Lower leg skin (tissue), 4 donors: ENCODE results near the gene CHI3L2. TPM values are rescaled to one million over a fixed set of nuclear protein-coding genes. Genes with fewer than 3 reads are reported as not detected.

Source experiments
- DNase-seq, 2 donors: peaks; one replicate each; pipeline ENCODE4 v3.0.0-alpha.2; 2019; ENCODE audit warnings: low spot score in 2 of 2
- H3K4me3 ChIP-seq: fragments of 200-600 bp; sonication (generic); 2 replicates; pipeline ENCODE4 v1.5.1; 2017; ENCODE audit warnings: mild to moderate bottlenecking, low read depth; ENCODE audit not compliant: poor library complexity, severe bottlenecking
- CTCF ChIP-seq, 3 donors: fragments of 450-650 bp; IDR thresholded peaks; one replicate each; pipeline ENCODE4 v1.5.1; 2016; ENCODE audit warnings: antibody characterized with exemption in 3 of 3, mild to moderate bottlenecking in 3 of 3, moderate library complexity in 2 of 3
- POLR2A ChIP-seq, 2 donors: fragments of 450-650 bp; IDR thresholded peaks; one replicate each; pipeline ENCODE4 v1.6.1; 2016 to 2017; ENCODE audit warnings: antibody characterized with exemption in 2 of 2, mild to moderate bottlenecking in 1 of 2, moderate library complexity in 1 of 2
- WGBS, 2 donors: methylation state at CpG; one replicate each; pipeline ENCODE4 v1.1.5; 2018; 5-methylcytosine and 5-hydroxymethylcytosine counted together
- intact Hi-C: fragments of 100-400 bp; cut with DNase I; formaldehyde crosslinking; loops from one replicate; pipeline ENCODE4 v1.15.0; 2023; ENCODE audit warnings: low total_unique reads
- total RNA-seq, 4 donors: library from RNA; depleted of rRNA; stranded (reverse); fragments of >200 nt; gene quantifications; one replicate each; pipeline ENCODE4 v1.1.0, GENCODE V29; 2016

Gene CHI3L2
- total RNA-seq, 4 donors from 2014 or later, result 2.2 to 15.8 (median 5.5) TPM; not detected in 1

- DNase-seq, result no peak
- no peak overlapping the region for H3K4me3 ChIP-seq
- 61 to 64% methylated on average over 4 of the region's 4 CpGs for WGBS, 2 donors
- intact Hi-C loops, result loop anchor here (5.0 kb wide), 1 partner anchor 519 kb away; no protein-coding TSS in a partner anchor
- TF ChIP-seq CTCF (IDR thresholded peaks at IDR 0.05) (no peak), POLR2A (IDR thresholded peaks at IDR 0.05) (no peak)
Observed at GRCh38 chr1:111242805-111243523, 15.5 kb downstream of the CHI3L2 start.

- intact Hi-C loops, result no loop called here
- H3K4me3 ChIP-seq, result no peak overlapping the region
- TF ChIP-seq CTCF (IDR thresholded peaks at IDR 0.05) (no peak), POLR2A (IDR thresholded peaks at IDR 0.05) (no peak)
- no peak for DNase-seq
- WGBS, 2 donors, result 83 to 89% methylated on average over 5 of the region's 5 CpGs
Observed at GRCh38 chr1:111247125-111247838, 19.8 kb downstream of the CHI3L2 start.

GRCh38 chr1:111249960-111250359, 22.4 kb downstream of the CHI3L2 start:
- WGBS, 2 donors, result 35 to 61% methylated on average over 4 of the region's 4 CpGs
- DNase-seq, result no peak
- no peak overlapping the region for H3K4me3 ChIP-seq
- TF ChIP-seq CTCF (IDR thresholded peaks at IDR 0.05) (no peak), POLR2A (IDR thresholded peaks at IDR 0.05) (no peak)
- intact Hi-C loops, result no loop called here

GRCh38 chr1:111251570-111251969, 24.1 kb downstream of the CHI3L2 start:
- DNase-seq, result no peak
- WGBS, 2 donors, result 76 to 80% methylated on average over 8 of the region's 8 CpGs
- intact Hi-C loops, result no loop called here
- TF ChIP-seq POLR2A (IDR thresholded peaks at IDR 0.05) (no peak), CTCF (IDR thresholded peaks at IDR 0.05) (no peak)
- no peak overlapping the region for H3K4me3 ChIP-seq

- H3K4me3 ChIP-seq, result no peak overlapping the region
- intact Hi-C loops, result no loop called here
- 90% methylated on average over 2 of the region's 2 CpGs for WGBS, 2 donors
- TF ChIP-seq CTCF (IDR thresholded peaks at IDR 0.05) (no peak), POLR2A (IDR thresholded peaks at IDR 0.05) (no peak)
- no peak for DNase-seq
Observed at GRCh38 chr1:111252786-111253185, 25.3 kb downstream of the CHI3L2 start.
